Lower lobe of right lung (tissue), 2 donors: ENCODE results near the gene NFIA. TPM values are rescaled to one million over a fixed set of nuclear protein-coding genes. Genes with fewer than 3 reads are reported as not detected.
A peak's percentile ranks its signal among the peaks of the same experiment; 100 is the strongest.

Experiments used
- ATAC-seq, 2 donors: fragments of 200-7000 bp; cut with Tn5 transposase; one replicate each; pipeline ENCODE4 v1.9.1; 2020 to 2022; ENCODE audit warnings: mild to moderate bottlenecking in 2 of 2, moderate library complexity in 2 of 2
- DNase-seq: peaks from one replicate; pipeline ENCODE4 v3.0.0-alpha.2; 2020
- H3K27ac ChIP-seq: fragments of 200-600 bp; one replicate; pipeline ENCODE4 v1.8.0; 2022
- H3K27me3 ChIP-seq: fragments of 200-600 bp; one replicate; pipeline ENCODE4 v1.8.0; 2022; ENCODE audit warnings: low read depth
- H3K36me3 ChIP-seq: fragments of 200-600 bp; one replicate; pipeline ENCODE4 v1.8.0; 2022; ENCODE audit warnings: mild to moderate bottlenecking
- H3K4me1 ChIP-seq: fragments of 200-600 bp; one replicate; pipeline ENCODE4 v1.8.0; 2022
- H3K4me3 ChIP-seq: fragments of 200-600 bp; one replicate; pipeline ENCODE4 v1.8.0; 2022; ENCODE audit warnings: mild to moderate bottlenecking
- H3K9me3 ChIP-seq: fragments of 200-600 bp; one replicate; pipeline ENCODE4 v1.8.0; 2022
- intact Hi-C: fragments of 100-400 bp; cut with DNase I; formaldehyde crosslinking; loops from one replicate; pipeline ENCODE4 v1.11.0; 2022
- total RNA-seq: library from RNA; stranded (reverse); fragmentation: NEBNext Ultra II Directional; extraction: Animal tissue kit (Norgen Biotek cat#: 25700); gene quantifications from one replicate; pipeline ENCODE4 v1.2.1, GENCODE V29; 2021
- TF ChIP-seq, protein P1 (sequence below): fragments of 200-600 bp; IDR thresholded peaks from one replicate; pipeline ENCODE4 v1.8.0; 2022; ENCODE audit warnings: antibody characterized with exemption, mild to moderate bottlenecking
- donor health status: DM: no; HTN: yes; CAD: no; lungs with severe emphysema.

NFIA gene
- total RNA-seq, 1 donor from 2014 or later: 70.0 TPM

DNA sequence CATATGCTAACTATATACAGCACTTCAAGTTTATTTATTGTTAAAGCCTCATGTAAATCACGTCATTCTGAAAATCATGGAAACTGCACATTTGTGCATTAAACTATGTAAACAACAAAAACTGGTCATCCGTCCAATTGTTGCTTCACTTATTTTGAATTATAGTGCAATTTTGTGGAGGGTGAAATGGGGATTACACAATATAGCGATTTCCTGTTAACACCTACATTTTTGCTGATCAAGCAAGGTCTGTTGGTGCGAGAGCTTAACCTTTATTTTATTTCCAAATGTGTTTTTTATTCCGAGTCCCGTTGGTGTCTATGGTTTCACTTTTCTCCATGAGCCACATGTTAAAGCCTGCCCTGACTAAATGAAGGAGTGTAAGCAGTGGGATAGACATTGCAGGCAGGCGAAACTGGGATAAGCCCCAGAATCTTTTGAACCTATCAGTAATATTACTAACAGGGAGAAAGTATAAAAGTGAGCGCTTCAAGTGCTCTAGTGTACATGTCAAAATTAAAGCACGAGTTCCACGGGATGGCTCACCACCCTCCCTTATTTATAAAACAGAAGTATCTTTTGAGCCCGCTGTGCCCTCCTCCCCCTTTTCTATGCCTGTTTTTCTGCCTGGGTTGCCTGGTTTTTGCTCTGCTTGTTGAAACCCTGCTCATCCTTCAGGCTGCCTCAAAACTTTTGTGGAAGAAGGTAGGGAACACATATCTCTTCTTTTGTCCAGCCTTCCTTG lies 120.7 kb downstream of the NFIA start:
- Histone ChIP-seq H3K27me3 (no peaks in the 10 kb centered on the region), H3K36me3 (no peaks in the 10 kb centered on the region), H3K4me3 (peak overlapping the region; percentile 9), H3K9me3 (no peaks in the 10 kb centered on the region), H3K27ac (peak overlapping the region; percentile 13), H3K4me1 (no peaks in the 10 kb centered on the region)
- TF ChIP-seq, protein P1, sequence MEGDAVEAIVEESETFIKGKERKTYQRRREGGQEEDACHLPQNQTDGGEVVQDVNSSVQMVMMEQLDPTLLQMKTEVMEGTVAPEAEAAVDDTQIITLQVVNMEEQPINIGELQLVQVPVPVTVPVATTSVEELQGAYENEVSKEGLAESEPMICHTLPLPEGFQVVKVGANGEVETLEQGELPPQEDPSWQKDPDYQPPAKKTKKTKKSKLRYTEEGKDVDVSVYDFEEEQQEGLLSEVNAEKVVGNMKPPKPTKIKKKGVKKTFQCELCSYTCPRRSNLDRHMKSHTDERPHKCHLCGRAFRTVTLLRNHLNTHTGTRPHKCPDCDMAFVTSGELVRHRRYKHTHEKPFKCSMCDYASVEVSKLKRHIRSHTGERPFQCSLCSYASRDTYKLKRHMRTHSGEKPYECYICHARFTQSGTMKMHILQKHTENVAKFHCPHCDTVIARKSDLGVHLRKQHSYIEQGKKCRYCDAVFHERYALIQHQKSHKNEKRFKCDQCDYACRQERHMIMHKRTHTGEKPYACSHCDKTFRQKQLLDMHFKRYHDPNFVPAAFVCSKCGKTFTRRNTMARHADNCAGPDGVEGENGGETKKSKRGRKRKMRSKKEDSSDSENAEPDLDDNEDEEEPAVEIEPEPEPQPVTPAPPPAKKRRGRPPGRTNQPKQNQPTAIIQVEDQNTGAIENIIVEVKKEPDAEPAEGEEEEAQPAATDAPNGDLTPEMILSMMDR: no peak
- ATAC-seq: no peak
- intact Hi-C loops: no loop called here
- DNase-seq: no peak

DNA sequence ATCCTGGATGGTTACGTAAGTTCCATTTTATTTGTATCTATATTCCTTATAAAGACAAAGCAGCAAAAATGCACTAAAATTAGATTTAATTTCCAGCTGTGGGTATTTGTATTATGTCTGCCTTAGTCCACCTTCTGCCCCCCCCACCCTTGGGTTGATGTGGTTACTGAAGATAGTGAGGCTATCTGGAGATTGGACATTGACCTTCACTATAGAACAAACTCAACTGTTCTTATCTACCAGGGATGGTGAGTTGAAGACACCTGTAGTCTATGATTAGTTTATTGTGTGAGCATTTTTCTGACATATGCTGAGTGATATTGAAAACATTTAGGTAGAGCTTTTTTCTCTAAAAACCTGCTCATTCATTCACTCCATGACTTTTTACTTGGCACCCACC lies 122.2 kb downstream of the NFIA start:
- no peak for ATAC-seq

DNA sequence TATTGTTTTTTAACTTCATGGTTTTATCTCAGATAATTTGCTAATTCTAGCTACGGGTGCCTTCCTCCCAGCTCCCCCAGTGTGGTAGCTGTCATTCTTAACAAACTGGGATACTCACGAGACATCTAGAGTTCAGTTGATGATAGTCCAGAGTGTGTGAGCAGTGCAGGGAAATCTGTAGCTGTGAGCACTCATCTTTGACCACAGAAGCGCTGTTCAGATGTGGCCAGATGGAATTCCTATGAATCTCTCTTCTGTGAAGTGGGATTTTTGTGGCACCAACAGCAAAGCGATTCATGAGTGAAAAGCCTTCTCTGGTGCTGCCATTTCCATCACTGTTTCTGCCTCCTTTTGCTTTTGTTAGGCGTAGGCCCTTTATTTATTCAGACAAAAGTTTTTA lies 125.1 kb downstream of the NFIA start:
- Histone ChIP-seq H3K4me3 (no peak overlapping the region), H3K9me3 (no peaks in the 10 kb centered on the region), H3K4me1 (no peaks in the 10 kb centered on the region), H3K27ac (no peak overlapping the region), H3K27me3 (no peaks in the 10 kb centered on the region), H3K36me3 (no peaks in the 10 kb centered on the region)
- ATAC-seq (no peak), DNase-seq (no peak)
- intact Hi-C loops: no loop called here
- TF ChIP-seq, protein P1: no peak

More for the DNA sequence above, 122.2 kb downstream of the NFIA start:
- TF ChIP-seq, protein P1: no peak
- H3K4me3 ChIP-seq: no peak overlapping the region
- no peaks in the 10 kb centered on the region for H3K4me1 ChIP-seq
- H3K9me3 ChIP-seq: no peaks in the 10 kb centered on the region
- no peaks in the 10 kb centered on the region for H3K27me3 ChIP-seq
- no peaks in the 10 kb centered on the region for H3K36me3 ChIP-seq
- no peak for DNase-seq
- intact Hi-C loops: no loop called here
- H3K27ac ChIP-seq: no peak overlapping the region

DNA sequence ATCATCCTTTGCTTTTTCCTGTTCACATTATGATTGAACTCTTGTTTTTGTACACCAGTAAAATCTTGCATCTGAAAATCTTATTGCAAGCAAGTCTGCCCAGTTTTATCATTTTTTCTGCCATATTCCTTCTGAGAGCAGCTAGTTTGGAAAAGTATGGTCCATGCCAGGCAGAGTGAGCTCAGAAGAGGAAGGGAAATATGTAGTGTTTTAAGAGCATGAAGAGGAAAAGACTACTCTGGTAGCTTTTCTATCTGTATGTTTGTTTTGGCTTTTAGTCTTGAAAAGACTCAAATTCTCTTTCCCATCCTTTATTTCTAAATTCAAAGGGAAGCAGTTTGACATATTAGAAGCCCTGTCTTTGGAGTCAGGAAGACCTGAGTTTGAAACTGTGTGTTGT lies 125.8 kb downstream of the NFIA start:
- ATAC-seq: no peak
- H3K27ac ChIP-seq: no peak overlapping the region

DNA sequence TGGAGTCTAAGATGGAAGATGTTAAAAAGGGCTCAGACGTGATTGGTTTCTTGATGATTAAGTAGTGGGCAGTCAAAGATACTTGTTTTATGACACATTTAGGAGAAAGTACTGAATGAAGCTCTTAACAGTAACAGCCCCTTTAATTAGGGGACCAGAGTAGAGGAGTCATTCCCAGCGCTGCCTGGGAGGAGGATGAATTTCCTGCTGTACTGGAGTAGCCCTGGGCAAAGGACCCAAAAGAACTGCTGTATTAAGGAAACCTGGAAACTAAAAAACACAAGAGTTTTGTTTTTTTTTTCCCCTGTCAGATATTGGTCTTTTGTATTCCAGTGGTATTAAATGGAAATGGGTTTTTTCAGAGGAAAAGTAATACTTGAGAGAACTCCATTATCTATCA lies 126.5 kb downstream of the NFIA start:
- no peaks in the 10 kb centered on the region for H3K27me3 ChIP-seq
- no peaks in the 10 kb centered on the region for H3K9me3 ChIP-seq
- TF ChIP-seq, protein P1: no peak
- no peak overlapping the region for H3K27ac ChIP-seq
- H3K4me1 ChIP-seq: no peaks in the 10 kb centered on the region
- DNase-seq: no peak
- H3K4me3 ChIP-seq: no peak overlapping the region
- intact Hi-C loops: no loop called here
- ATAC-seq: no peak
- H3K36me3 ChIP-seq: no peaks in the 10 kb centered on the region

More for the DNA sequence above, 125.8 kb downstream of the NFIA start:
- Histone ChIP-seq H3K36me3 (no peaks in the 10 kb centered on the region), H3K9me3 (no peaks in the 10 kb centered on the region), H3K4me1 (no peaks in the 10 kb centered on the region), H3K4me3 (no peak overlapping the region), H3K27me3 (no peaks in the 10 kb centered on the region)
- intact Hi-C loops: no loop called here
- no peak for DNase-seq
- TF ChIP-seq, protein P1: no peak
